Fibroblast of lung (primary cell): ENCODE results near the gene IL21R. TPM values are rescaled to one million over a fixed set of nuclear protein-coding genes. Genes with fewer than 3 reads are reported as not detected.
"Not testable (repeated sequence)": the region's sequence is repeated elsewhere in the genome, so short reads cannot be mapped to it uniquely, and the experiment has no call there.

Experiments
- DNase-seq, 2 donors: peaks; one replicate each; pipeline versions ENCODE4 v3.0.0 to v3.0.0-alpha.2; 2010; ENCODE audit warnings: low read depth in 2 of 2
- H2AFZ ChIP-seq: 2 replicates; pipeline ENCODE4 v1.5.1; 2012; ENCODE audit warnings: low read length, control low read depth, inconsistent platforms
- H3K27ac ChIP-seq: 2 replicates; pipeline ENCODE4 v1.5.1; 2011; ENCODE audit warnings: low read length, control low read depth; ENCODE audit not compliant: insufficient read depth
- H3K27me3 ChIP-seq: 2 replicates; pipeline ENCODE4 v1.5.1; 2011; ENCODE audit warnings: mild to moderate bottlenecking, low read length; ENCODE audit not compliant: control insufficient read depth, insufficient read depth
- H3K36me3 ChIP-seq: 2 replicates; pipeline ENCODE4 v1.5.1; 2011; ENCODE audit warnings: low read length; ENCODE audit not compliant: control insufficient read depth, insufficient read depth
- H3K4me1 ChIP-seq: 2 replicates; pipeline ENCODE4 v1.5.1; 2011; ENCODE audit warnings: low read length; ENCODE audit not compliant: control insufficient read depth, insufficient read depth; ENCODE audit errors: extremely low read depth
- H3K4me2 ChIP-seq: 2 replicates; pipeline ENCODE4 v1.5.1; 2011; ENCODE audit warnings: low read length, control low read depth; ENCODE audit not compliant: insufficient read depth; ENCODE audit errors: extremely low read depth
- H3K4me3 ChIP-seq, 4 experiments: fragments of 200-600 bp in 1 of 4; sonication (generic) in 1 of 4; replicated peaks in 1 of 4; 2 replicates each; pipeline ENCODE4 v1.5.1; 2011 to 2016; ENCODE audit warnings: low read length in 4 of 4, low read depth in 3 of 4, mild to moderate bottlenecking in 3 of 4, control low read depth in 2 of 4, inconsistent platforms in 1 of 4, mixed read lengths in 1 of 4; ENCODE audit not compliant: insufficient read depth in 1 of 4; ENCODE audit errors: control extremely low read depth in 1 of 4
- H3K79me2 ChIP-seq: 2 replicates; pipeline ENCODE4 v1.5.1; 2012; ENCODE audit warnings: mild to moderate bottlenecking, low read length, inconsistent platforms; ENCODE audit not compliant: control insufficient read depth, insufficient read depth
- H3K9ac ChIP-seq: 2 replicates; pipeline ENCODE4 v1.5.1; 2011; ENCODE audit warnings: mild to moderate bottlenecking, low read length, control low read depth; ENCODE audit not compliant: insufficient read depth
- H3K9me3 ChIP-seq: 2 replicates; pipeline ENCODE4 v1.5.1; 2012; ENCODE audit warnings: low read depth, low read length; ENCODE audit not compliant: control insufficient read depth, insufficient read depth
- H4K20me1 ChIP-seq: 2 replicates; pipeline ENCODE4 v1.5.1; 2011; ENCODE audit warnings: low read length; ENCODE audit not compliant: control insufficient read depth, insufficient read depth; ENCODE audit errors: extremely low read depth
- CTCF ChIP-seq, 2 donors: IDR thresholded peaks in 1 of 2; conservative IDR thresholded peaks in 1 of 2; 1 replicate in 1 of 2; 2 replicates in 1 of 2; pipeline ENCODE4 v1.5.1; 2011 to 2012; ENCODE audit warnings: low read length in 2 of 2, control low read depth in 1 of 2, inconsistent platforms in 1 of 2, low read depth in 1 of 2, mild to moderate bottlenecking in 1 of 2
- EZH2 ChIP-seq: IDR thresholded peaks from 2 replicates; pipeline ENCODE4 v1.5.1; 2012; ENCODE audit warnings: low read length, control low read depth, mild to moderate bottlenecking; ENCODE audit errors: missing control alignments
- polyA plus RNA-seq, 2 donors: library from polyadenylated mRNA; depleted of rRNA in 1 of 2; stranded (reverse) in 1 of 2; unstranded in 1 of 2; fragments of >200 nt; gene quantifications; 2 replicates each; pipeline ENCODE4 v1.2.1, GENCODE V29; 2011 to 2012; ENCODE audit warnings: missing spikeins in 1 of 2
- total RNA-seq: library from RNA; depleted of rRNA; stranded (reverse); fragments of >200 nt; gene quantifications from 2 replicates; pipeline ENCODE4 v1.2.1, GENCODE V29; 2014

IL21R gene
- total and polyA plus RNA-seq, 2 donors (not counting 1 experiment from before 2014, with no cell fraction given) = 0.95 to 7.4 TPM

DNA sequence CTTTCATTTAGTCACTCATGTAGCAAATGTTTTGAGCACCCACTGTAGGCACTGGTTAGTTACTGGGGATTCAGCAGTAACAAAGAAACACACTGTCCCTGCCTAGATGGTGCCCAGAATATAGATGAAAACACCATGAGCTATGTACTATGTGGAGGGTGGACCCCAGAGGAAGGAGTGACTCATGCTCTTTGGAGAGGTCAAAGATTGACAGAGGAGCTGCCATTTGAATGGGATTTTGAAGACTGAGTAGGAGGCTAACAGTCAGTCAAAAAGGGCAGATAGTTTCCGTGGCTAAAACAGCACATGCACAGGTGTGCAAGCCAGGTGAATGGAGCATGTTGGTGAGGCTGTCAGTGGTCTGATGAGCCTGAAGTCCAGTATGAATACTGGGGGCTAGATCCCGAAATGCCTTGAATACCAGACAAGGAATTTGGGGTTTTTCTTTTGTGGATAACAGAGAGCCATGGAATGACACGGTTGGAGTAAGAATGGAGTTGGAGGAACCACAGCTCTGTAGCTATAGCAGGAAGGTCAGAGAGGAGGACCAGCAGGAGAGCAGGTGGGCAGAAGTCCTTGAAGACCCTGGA, 6.1 kb downstream of the IL21R start:
- H2AFZ ChIP-seq = no peak overlapping the region
- H3K27me3 ChIP-seq = peaks cover under 1% of the 10 kb centered on the region
- H3K79me2 ChIP-seq = no peaks in the 10 kb centered on the region
- no peak overlapping the region for H3K9ac ChIP-seq
- no peaks in the 10 kb centered on the region for H3K36me3 ChIP-seq
- no peak overlapping the region for H3K4me2 ChIP-seq
- H3K4me3 ChIP-seq = no peak overlapping the region
- TF ChIP-seq EZH2 = no peak
- no peak for TF ChIP-seq CTCF (conservative IDR thresholded peaks at IDR 0.05 in 1 of 2, IDR thresholded peaks at IDR 0.05 in 1 of 2; ENCODE audit: low read depth in 1 of 2, low read length in 2 of 2)
- peak; percentile 65 to 73 for DNase-seq
- peaks cover 3% of the 10 kb centered on the region for H3K4me1 ChIP-seq
- no peak overlapping the region for H3K27ac ChIP-seq
- no peaks in the 10 kb centered on the region for H3K9me3 ChIP-seq
- no peaks in the 10 kb centered on the region for H4K20me1 ChIP-seq

GRCh38 chr16:27408602-27409031, 6.6 kb downstream of the IL21R start:
- Histone ChIP-seq H3K36me3 (no peaks in the 10 kb centered on the region), H3K9me3 (no peaks in the 10 kb centered on the region), H3K4me3 (no peak overlapping the region), H3K9ac (no peak overlapping the region), H3K4me2 (no peak overlapping the region), H2AFZ (no peak overlapping the region), H4K20me1 (no peaks in the 10 kb centered on the region), H3K27ac (no peak overlapping the region), H3K79me2 (no peaks in the 10 kb centered on the region), H3K4me1 (peaks cover 3% of the 10 kb centered on the region), H3K27me3 (no peaks in the 10 kb centered on the region)
- no peak for TF ChIP-seq EZH2
- no peak for TF ChIP-seq CTCF (conservative IDR thresholded peaks at IDR 0.05 in 1 of 2, IDR thresholded peaks at IDR 0.05 in 1 of 2; ENCODE audit: low read depth in 1 of 2, low read length in 2 of 2)
- no peak for DNase-seq

DNA sequence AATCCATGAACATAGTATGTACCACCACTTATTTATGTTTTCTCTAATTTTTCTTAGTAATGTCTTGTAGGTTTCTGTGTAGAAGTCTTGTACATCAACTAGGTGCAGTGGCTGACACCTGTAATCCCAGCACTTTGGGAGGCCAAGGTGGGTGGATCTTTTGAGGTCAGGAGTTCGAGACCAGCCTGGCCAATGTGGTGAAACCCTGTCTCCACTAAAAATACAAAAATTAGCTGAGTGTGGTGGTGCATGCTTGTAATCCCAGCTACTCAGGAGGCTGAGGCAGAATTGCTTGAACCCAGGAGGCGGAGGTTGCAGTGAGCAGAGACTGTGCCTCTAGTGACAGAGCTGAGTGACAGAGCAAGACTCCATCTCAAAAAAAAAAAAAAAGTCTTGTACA, 8.0 kb downstream of the IL21R start:
- H3K4me2 ChIP-seq, H3K9ac ChIP-seq, H3K79me2 ChIP-seq, H3K4me1 ChIP-seq, H3K36me3 ChIP-seq, H3K4me3 ChIP-seq, H3K9me3 ChIP-seq, DNase-seq, H3K27me3 ChIP-seq, H3K27ac ChIP-seq, H4K20me1 ChIP-seq, H2AFZ ChIP-seq: not testable (repeated sequence)
